ENCODE data around the gene RAP1GAP2.

GRCh38 chr17:2869604-2870003, 73.4 kb downstream of the RAP1GAP2 start:
- TF ChIP-seq CTCF (IDR thresholded peaks at IDR 0.05; ENCODE audit: control extremely low read depth in 1 of 3, insufficient read depth in 1 of 3, low read depth in 1 of 3, low read length in 3 of 3) (no peak), POLR2A (IDR thresholded peaks at IDR 0.05; ENCODE audit: control extremely low read depth in 1 of 2, low read depth in 2 of 2, low read length in 2 of 2) (no peak), CREB1 (IDR thresholded peaks at IDR 0.05) (no peak), ASH2L (IDR thresholded peaks at IDR 0.05; ENCODE audit: low read length) (no peak), GTF2F1 (IDR thresholded peaks at IDR 0.05; ENCODE audit: borderline replicate concordance, low read depth, low read length) (no peak), JUND (IDR thresholded peaks at IDR 0.05; ENCODE audit: low read length) (no peak), HDAC2 (IDR thresholded peaks at IDR 0.05; ENCODE audit: borderline replicate concordance in 1 of 2, low read depth in 2 of 2, low read length in 2 of 2) (no peak), EZH2 (IDR thresholded peaks at IDR 0.05; ENCODE audit: low read depth, low read length, severe bottlenecking) (no peak)
